GM12878 (cell line): ENCODE data around the gene TMEM250. TPM values are rescaled to one million over a fixed set of nuclear protein-coding genes. Genes with fewer than 3 reads are reported as not detected.

Experiments used
- ATAC-seq: fragments of 200-7000 bp; cut with Tn5 transposase; 3 replicates; pipeline ENCODE4 v1.9.1; 2020; ENCODE audit warnings: mild to moderate bottlenecking, moderate library complexity
- BruUV-seq: library from RNA; stranded (reverse); fragments of 400-500 nt; replicated peaks from 2 replicates; lab custom pipeline; 2021; lab: Mats Ljungman, UMichigan
- CTCF ChIA-PET: fragments of 300-600 bp; sonication (Branson Sonifier 250); formaldehyde crosslinking; extraction: SDS; loops from one replicate; lab custom pipeline; 2021; ENCODE audit warnings: inconsistent platforms; lab: Yijun Ruan, JAX
- POLR2A ChIA-PET: fragments of 350-600 bp; formaldehyde crosslinking; extraction: SDS; loops from one replicate; lab custom pipeline; 2021; ENCODE audit warnings: inconsistent platforms; lab: Charles Lee
- RAD21 ChIA-PET: fragments of 300-600 bp; sonication (Branson Sonifier 250); formaldehyde crosslinking; loops from one replicate; lab custom pipeline; 2023; ENCODE audit warnings: antibody characterized with exemption; ENCODE audit not compliant: unreplicated experiment; lab: Charles Lee
- SMC1A ChIA-PET: fragments of 300-600 bp; sonication (Branson Sonifier 250); formaldehyde crosslinking; loops from one replicate; lab custom pipeline; 2023; ENCODE audit not compliant: unreplicated experiment, uncharacterized antibody; lab: Charles Lee
- DNase-seq: peaks from one replicate; pipeline ENCODE4 v3.0.0-alpha.2; 2011; ENCODE audit warnings: low read depth, low spot score
- FAIRE-seq: peaks from 3 replicates; lab custom pipeline; 2011; peaks lifted over from hg19 to GRCh38; lab: Jason Lieb, UNC
- H2AFZ ChIP-seq: 2 replicates; pipeline ENCODE4 v1.6.0; 2011; ENCODE audit warnings: low read depth, low read length, control low read depth; ENCODE audit not compliant: control insufficient read depth
- H3K27ac ChIP-seq: 2 replicates; pipeline ENCODE4 v1.5.1; 2011; ENCODE audit warnings: control low read depth; ENCODE audit not compliant: control insufficient read depth, insufficient read depth
- H3K27me3 ChIP-seq, 2 experiments: replicated peaks in 1 of 2; 2 replicates each; pipeline versions ENCODE4 v1.6.0 to v1.6.1; 2011; ENCODE audit warnings: low read length in 1 of 2; ENCODE audit not compliant: control insufficient read depth in 2 of 2, insufficient read depth in 2 of 2
- H3K36me3 ChIP-seq, 2 experiments: 2 replicates each; pipeline ENCODE4 v1.5.1; 2011; ENCODE audit warnings: low read length in 1 of 2; ENCODE audit not compliant: control insufficient read depth in 2 of 2, insufficient read depth in 2 of 2
- H3K4me1 ChIP-seq: 2 replicates; pipeline ENCODE4 v1.6.1; 2011; ENCODE audit warnings: mild to moderate bottlenecking, low read length, moderate library complexity, mixed read lengths; ENCODE audit not compliant: control insufficient read depth, insufficient read depth
- H3K4me2 ChIP-seq: 2 replicates; pipeline ENCODE4 v1.6.0; 2011; ENCODE audit warnings: control low read depth; ENCODE audit not compliant: control insufficient read depth, insufficient read depth
- H3K4me3 ChIP-seq: fragments of 200-600 bp; sonication (generic); 2 replicates; pipeline ENCODE4 v1.5.1; 2016
- H3K79me2 ChIP-seq: 2 replicates; pipeline ENCODE4 v1.6.0; 2011; ENCODE audit warnings: low read length; ENCODE audit not compliant: control insufficient read depth, insufficient read depth
- H3K9ac ChIP-seq: 2 replicates; pipeline ENCODE4 v1.8.0; 2011; ENCODE audit warnings: low read length, control low read depth, mixed read lengths; ENCODE audit not compliant: control insufficient read depth, insufficient read depth
- H3K9me3 ChIP-seq: replicated peaks from 3 replicates; pipeline ENCODE4 v1.5.1; 2011; ENCODE audit warnings: mild to moderate bottlenecking, low read length; ENCODE audit not compliant: control insufficient read depth, insufficient read depth
- H4K20me1 ChIP-seq: 2 replicates; pipeline ENCODE4 v1.6.0; 2011; ENCODE audit not compliant: control insufficient read depth, insufficient read depth
- CBFB ChIP-seq: IDR thresholded peaks from 2 replicates; pipeline ENCODE4 v1.6.1; 2016; ENCODE audit warnings: antibody characterized with exemption, low read depth
- IRF3 ChIP-seq: fragments of 450-650 bp; IDR thresholded peaks from 2 replicates; pipeline ENCODE4 v1.6.1; 2014; ENCODE audit warnings: mild to moderate bottlenecking
- MAX ChIP-seq: IDR thresholded peaks from 2 replicates; pipeline ENCODE4 v1.6.1; 2012; ENCODE audit warnings: low read depth, low read length, improper control_type of control experiment
- NFXL1 ChIP-seq: fragments of 450-650 bp; IDR thresholded peaks from 2 replicates; pipeline ENCODE4 v1.6.1; 2017; ENCODE audit warnings: antibody characterized with exemption, mild to moderate bottlenecking, borderline replicate concordance
- PKNOX1 ChIP-seq: fragments of 450-650 bp; IDR thresholded peaks from 2 replicates; pipeline ENCODE4 v1.6.1; 2016; ENCODE audit warnings: mild to moderate bottlenecking
- PRDM15 ChIP-seq: fragments of 450-650 bp; formaldehyde crosslinking; IDR thresholded peaks from 2 replicates; pipeline ENCODE4 v1.4.0; 2020; ENCODE audit warnings: mild to moderate bottlenecking, moderate library complexity
- RAD51 ChIP-seq: fragments of 450-650 bp; IDR thresholded peaks from 2 replicates; pipeline ENCODE4 v1.6.1; 2016; ENCODE audit warnings: moderate library complexity, mild to moderate bottlenecking, inconsistent platforms
- RCOR1 ChIP-seq: conservative IDR thresholded peaks from 2 replicates; pipeline ENCODE4 v1.6.1; 2012; ENCODE audit warnings: low read depth, low read length, improper control_type of control experiment
- SMAD5 ChIP-seq: IDR thresholded peaks from 2 replicates; pipeline ENCODE4 v1.6.1; 2016; ENCODE audit warnings: antibody characterized with exemption, low read depth
- SRF ChIP-seq, 2 experiments: IDR thresholded peaks; 2 replicates each; pipeline ENCODE4 v1.6.1; 2011; ENCODE audit warnings: low read depth in 2 of 2, low read length in 2 of 2, mild to moderate bottlenecking in 1 of 2, moderate library complexity in 1 of 2
- SUZ12 ChIP-seq: fragments of 200-600 bp; sonication (generic); IDR thresholded peaks from one replicate; pipeline ENCODE4 v1.6.1; 2018; ENCODE audit warnings: antibody characterized with exemption, mild to moderate bottlenecking; ENCODE audit not compliant: unreplicated experiment
- TBL1XR1 ChIP-seq: IDR thresholded peaks from 2 replicates; pipeline ENCODE4 v1.6.1; 2012; ENCODE audit warnings: low read depth, low read length, improper control_type of control experiment
- YY1 ChIP-seq: IDR thresholded peaks from 2 replicates; pipeline ENCODE4 v1.6.1; 2011; ENCODE audit warnings: low read depth, mild to moderate bottlenecking, low read length
- ZBED1 ChIP-seq: IDR thresholded peaks from 2 replicates; pipeline ENCODE4 v1.6.1; 2016; ENCODE audit warnings: borderline replicate concordance
- ZNF687 ChIP-seq: fragments of 450-650 bp; IDR thresholded peaks from 2 replicates; pipeline ENCODE4 v1.6.1; 2017; ENCODE audit warnings: mild to moderate bottlenecking, moderate library complexity
- WGBS: methylation state at CpG from one replicate; pipeline ENCODE4 v1.1.6; 2016; ENCODE audit warnings: low lambda C conversion rate; ENCODE audit not compliant: insufficient replicate concordance, insufficient coverage; ENCODE audit errors: missing lambda C conversion rate; 5-methylcytosine and 5-hydroxymethylcytosine counted together
- in situ Hi-C: fragments of 300-500 bp; cut with MboI; formaldehyde crosslinking; loops from 9 replicates; pipeline ENCODE4 v1.14.3; 2018; ENCODE audit warnings: mixed read lengths
- intact Hi-C: fragments of 100-400 bp; cut with micrococcal nuclease; formaldehyde crosslinking; loops from one replicate; pipeline ENCODE4 v1.14.2; 2022; ENCODE audit not compliant: unreplicated experiment
- polyA plus RNA-seq, 11 experiments: library from polyadenylated mRNA; depleted of rRNA in 4 of 11; unstranded in 6 of 11; stranded (reverse) in 5 of 11; fragments of >200 nt; fragmentation: Nextera tagmentation in 4 of 11; fragmentation: Illumina TruSeq in 1 of 11; extraction: Ambion mirVana in 4 of 11; extraction: Trizol in 1 of 11; gene quantifications; 1 replicate in 1 of 11; 2 replicates in 10 of 11; pipeline versions ENCODE4 v1.2.1 to v1.2.3, GENCODE V29; 2011 to 2016; ENCODE audit warnings: inconsistent platforms in 2 of 11, missing spikeins in 2 of 11, low read depth in 1 of 11
- total RNA-seq, 4 experiments: library from RNA; depleted of rRNA in 3 of 4; stranded (reverse); fragments of >200 nt in 3 of 4; fragmentation: Illumina TruSeq in 1 of 4; extraction: Trizol in 1 of 4; gene quantifications; 2 replicates each; pipeline versions ENCODE4 v1.2.1 to v1.2.3, GENCODE V29; 2013 to 2021

The TMEM250 gene
- total and polyA plus RNA-seq, 10 of the 15 experiments (the other 5 are each of a cell fraction or from before 2014, with no cell fraction given) = 0.39 to 39.9 (median 8.5) TPM

- ChIA-PET SMC1A (interaction anchor here (0.6 kb wide), 1 partner anchor 1951 kb away, joined by 3 read pairs; no protein-coding TSS in a partner anchor), RAD21 (no interaction called here), POLR2A (no interaction called here), CTCF (no interaction called here)
- BruUV-seq = no TSS peak
- 21% methylated on average over 5 of the region's 5 CpGs for WGBS
- Histone ChIP-seq H3K27me3 (peaks cover 0 to 2% of the 10 kb centered on the region in 2 experiments; a peak in 2 of 4 replicates), H3K36me3 (no peaks in the 10 kb centered on the region), H3K4me1 (no peaks in the 10 kb centered on the region), H4K20me1 (no peaks in the 10 kb centered on the region), H3K9ac (no peak overlapping the region), H3K27ac (no peak overlapping the region), H3K4me3 (no peak overlapping the region), H2AFZ (no peak overlapping the region), H3K4me2 (no peak overlapping the region), H3K9me3 (no peaks in the 10 kb centered on the region), H3K79me2 (no peaks in the 10 kb centered on the region)
- no peak for DNase-seq
- intact Hi-C loops (no loop called here), in situ Hi-C loops (no loop called here)
- no peak for ATAC-seq
- no peak for FAIRE-seq
- no peak for TF ChIP-seq RCOR1
- TF ChIP-seq ZNF687 = no peak
- no peak for TF ChIP-seq MAX
- TF ChIP-seq PKNOX1 = no peak
- no peak for TF ChIP-seq CBFB
- TF ChIP-seq YY1 = no peak
- TF ChIP-seq IRF3 = no peak
- TF ChIP-seq NFXL1 = no peak
- no peak for TF ChIP-seq RAD51
- TF ChIP-seq SMAD5 = no peak
- TF ChIP-seq TBL1XR1 = no peak
- no peak for TF ChIP-seq ZBED1
- TF ChIP-seq SUZ12 = no peak
- no peak for TF ChIP-seq SRF (IDR thresholded peaks at IDR 0.05; ENCODE audit: low read depth in 2 of 2, low read length in 2 of 2)
- TF ChIP-seq PRDM15 (CRISPR knock-in tag) = no peak
These were observed 26.9 kb upstream of the TMEM250 start for GRCh38 chr9:136145580-136145979.
